T-helper 2 cell (primary cell): ENCODE data around the gene TVP23B.
"Not testable (repeated sequence)": the region's sequence is repeated elsewhere in the genome, so short reads cannot be mapped to it uniquely, and the experiment has no call there.

Experiments
- DNase-seq, 5 experiments: peaks; one replicate each; pipeline versions ENCODE4 v3.0.0 to v3.0.0-alpha.2; 2012 to 2022

The TVP23B gene

DNA sequence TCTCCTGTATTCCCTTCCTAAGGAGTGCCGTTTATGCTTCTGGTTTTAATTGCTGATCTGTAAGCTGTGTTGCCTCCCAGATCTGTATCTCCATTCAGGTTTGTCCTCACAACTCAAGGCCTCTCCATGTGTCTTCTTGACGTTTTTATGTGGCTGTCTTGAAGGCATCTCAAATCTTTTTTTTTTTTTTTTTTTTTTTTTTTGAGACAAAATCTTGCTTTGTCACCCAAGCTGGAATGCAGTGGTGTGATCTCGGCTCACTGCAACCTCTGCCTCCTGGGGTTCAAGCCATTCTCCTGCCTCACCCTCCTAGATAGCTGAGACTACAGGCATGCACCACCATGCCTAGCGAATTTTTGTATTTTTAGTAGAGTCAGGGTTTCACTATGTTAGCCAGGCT, 13.9 kb downstream of the TVP23B start:
- not testable (repeated sequence) for DNase-seq

GRCh38 chr17:18796887-18797286, 15.9 kb downstream of the TVP23B start:
- not testable (repeated sequence) for DNase-seq

DNA sequence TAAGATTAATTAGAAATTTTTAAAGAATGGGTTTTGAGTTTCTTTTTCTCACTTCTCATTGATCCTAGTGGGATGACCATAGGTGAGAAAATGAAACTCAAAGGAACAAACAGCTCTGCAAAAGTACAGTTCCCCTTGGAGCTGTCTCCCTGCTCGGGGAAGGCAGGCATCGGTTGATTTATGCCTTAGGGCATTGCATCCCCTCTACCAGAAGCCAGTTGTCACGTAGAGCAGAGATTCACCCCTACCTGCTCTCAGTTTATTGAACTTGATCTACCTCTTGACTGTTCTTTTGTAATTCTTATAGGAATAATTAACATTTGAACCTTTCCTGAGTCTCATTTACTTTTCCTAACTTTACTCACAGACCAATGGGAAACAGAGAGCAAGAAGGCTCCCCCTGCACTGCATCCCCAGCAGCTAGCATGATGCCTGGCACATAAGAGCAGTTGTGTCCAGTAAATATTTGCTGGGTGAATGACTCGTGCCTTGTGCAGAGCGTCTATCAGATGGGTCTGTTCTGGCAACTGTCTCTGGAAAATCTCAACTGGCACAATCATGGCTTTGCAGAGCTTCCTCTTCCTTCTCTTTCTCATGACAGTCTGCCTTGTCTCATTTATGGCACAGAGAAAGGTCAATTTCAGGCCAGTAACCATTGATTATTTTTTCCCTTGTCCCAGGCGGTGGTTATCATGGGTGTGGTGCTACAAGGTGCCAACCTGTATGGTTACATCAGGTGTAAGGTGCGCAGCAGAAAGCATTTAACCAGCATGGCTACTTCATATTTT, 22.7 kb downstream of the TVP23B start:
- not testable (repeated sequence) for DNase-seq

- not testable (repeated sequence) for DNase-seq
These were observed 34.9 kb downstream of the TVP23B start for GRCh38 chr17:18815924-18816323.

DNA sequence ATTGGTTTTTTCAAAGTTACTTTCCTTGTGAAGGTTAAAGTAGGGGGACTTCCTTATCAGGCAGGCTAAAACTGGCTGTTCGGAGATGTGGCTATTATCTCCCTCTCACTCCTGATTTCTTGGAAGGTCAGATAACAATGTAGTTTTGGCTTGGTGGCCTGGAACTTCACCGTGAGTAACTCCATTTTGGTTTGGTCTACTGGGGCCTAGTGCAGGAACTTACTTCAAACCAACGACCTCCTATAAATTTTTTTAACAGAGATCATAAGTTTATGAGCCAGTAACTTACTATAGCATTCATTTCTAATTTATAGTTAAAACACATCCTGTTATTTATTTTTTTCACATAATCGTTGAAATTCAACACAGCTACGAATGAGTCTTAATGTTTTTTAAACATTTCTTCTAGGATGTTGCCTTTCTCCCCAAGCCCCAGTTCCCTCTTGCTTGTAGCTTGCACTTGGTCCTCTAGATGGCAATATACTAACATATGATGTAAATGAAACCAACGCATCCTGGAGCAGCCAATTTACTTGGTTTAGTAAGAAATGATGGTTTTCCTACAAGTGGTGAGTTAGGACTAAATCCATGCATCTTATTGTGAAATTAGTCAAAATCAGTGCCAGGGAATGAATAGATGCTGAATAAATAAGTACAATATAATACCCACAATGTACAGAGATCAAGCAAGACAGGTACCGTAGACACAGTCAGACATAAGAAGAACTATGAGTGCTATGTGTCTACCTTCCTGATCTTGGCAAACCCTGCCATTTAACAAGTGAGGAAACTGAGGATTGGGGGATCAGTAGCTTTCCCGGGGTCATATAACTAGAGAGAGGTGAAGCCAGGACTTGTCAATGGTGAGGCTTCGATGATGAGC, 35.7 kb downstream of the TVP23B start:
- DNase-seq, result peak in 3 of 5 experiments; percentile 11 to 69 (median 32)

GRCh38 chr17:18821430-18821829, 40.4 kb downstream of the TVP23B start:
- not testable (repeated sequence) for DNase-seq

DNA sequence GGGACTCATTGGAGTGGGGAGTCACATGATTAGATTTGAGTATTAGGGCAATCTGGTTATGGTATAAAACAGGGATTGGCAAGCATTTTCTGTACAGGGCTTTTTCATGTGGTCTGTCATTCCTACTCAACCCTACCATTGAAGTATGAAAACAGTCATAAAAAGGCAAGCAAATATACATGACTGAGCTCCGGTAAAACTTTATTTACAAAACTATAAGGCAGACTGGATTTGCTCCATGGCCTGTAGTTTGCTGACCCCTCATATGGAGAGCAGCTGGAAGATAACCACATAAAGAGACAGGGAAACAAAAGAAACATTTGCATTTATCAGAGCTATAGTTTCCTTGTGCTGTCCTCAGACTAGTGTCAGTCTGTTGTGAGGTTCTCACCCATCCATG, 46.6 kb downstream of the TVP23B start:
- not testable (repeated sequence) for DNase-seq

GRCh38 chr17:18848501-18848900, 67.5 kb downstream of the TVP23B start:
- no peak for DNase-seq

GRCh38 chr17:18850679-18851078, 69.7 kb downstream of the TVP23B start:
- no peak for DNase-seq

- peak in 1 of 5 experiments; percentile 19 for DNase-seq
These were observed 70.2 kb downstream of the TVP23B start for GRCh38 chr17:18851201-18851600.

GRCh38 chr17:18854956-18855355, 74.0 kb downstream of the TVP23B start:
- no peak for DNase-seq

DNA sequence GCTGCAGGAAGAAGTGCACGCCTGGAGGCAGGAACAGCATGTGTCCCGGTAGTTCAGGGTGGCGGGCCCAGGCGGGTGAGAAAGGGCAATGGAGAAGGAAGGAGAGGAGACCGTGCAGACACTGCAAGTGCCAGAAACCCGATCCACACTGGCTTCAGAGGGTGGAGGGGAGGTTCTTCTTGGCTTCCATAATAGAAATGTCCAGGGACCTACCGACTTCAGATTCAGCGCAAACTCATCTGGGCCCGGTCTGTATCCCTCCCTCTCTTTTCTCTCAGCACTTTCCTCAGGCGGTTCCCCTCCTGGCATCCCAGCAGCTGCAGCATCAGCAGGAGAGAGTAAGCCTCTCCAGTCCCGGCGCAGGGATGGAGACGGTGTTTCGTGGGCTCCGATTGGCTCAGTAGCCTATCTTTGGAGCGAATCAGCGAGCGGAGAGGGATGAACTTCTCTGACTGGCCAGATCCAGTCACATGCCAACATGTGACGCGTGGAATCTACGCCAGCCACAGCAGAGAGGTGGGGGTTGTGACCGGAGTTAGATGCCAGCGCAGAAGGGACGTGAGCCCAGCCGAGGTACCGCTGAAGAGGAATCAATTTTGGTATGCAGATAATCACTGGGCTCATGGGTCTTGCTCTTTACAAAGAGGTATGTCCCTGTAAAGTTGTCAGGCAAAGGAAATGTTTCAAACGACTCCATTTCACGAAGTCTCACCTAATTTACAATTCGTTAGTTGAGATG, 75.0 kb downstream of the TVP23B start:
- DNase-seq, result peak; percentile 61 to 96 (median 81)
